OCI-LY3 (cell line): ENCODE results near the gene TSC22D1.

ENCODE experiments used
- CTCF ChIP-seq: fragments of 200-600, 300-600 bp; sonication (generic); IDR thresholded peaks from 2 replicates; pipeline ENCODE4 v1.5.1; 2014; ENCODE audit warnings: antibody characterized with exemption, low read length, low read depth
- EZH2phosphoT487 ChIP-seq: fragments of 200-600 bp; shearing (Covaris generic); IDR thresholded peaks from 2 replicates; pipeline ENCODE4 v1.6.1; 2018; ENCODE audit warnings: antibody characterized with exemption, mixed run types, low read depth

GRCh38 chr13:44435142-44435918 is 140.8 kb downstream of the TSC22D1 start:
- TF ChIP-seq CTCF, result no peak
- no peak for TF ChIP-seq EZH2phosphoT487
